Measurements from ENCODE around the gene MICU2. TPM values are rescaled to one million over a fixed set of nuclear protein-coding genes. Genes with fewer than 3 reads are reported as not detected.

MICU2 gene, protein sequence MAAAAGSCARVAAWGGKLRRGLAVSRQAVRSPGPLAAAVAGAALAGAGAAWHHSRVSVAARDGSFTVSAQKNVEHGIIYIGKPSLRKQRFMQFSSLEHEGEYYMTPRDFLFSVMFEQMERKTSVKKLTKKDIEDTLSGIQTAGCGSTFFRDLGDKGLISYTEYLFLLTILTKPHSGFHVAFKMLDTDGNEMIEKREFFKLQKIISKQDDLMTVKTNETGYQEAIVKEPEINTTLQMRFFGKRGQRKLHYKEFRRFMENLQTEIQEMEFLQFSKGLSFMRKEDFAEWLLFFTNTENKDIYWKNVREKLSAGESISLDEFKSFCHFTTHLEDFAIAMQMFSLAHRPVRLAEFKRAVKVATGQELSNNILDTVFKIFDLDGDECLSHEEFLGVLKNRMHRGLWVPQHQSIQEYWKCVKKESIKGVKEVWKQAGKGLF
- total RNA-seq, result 10 to 100 TPM; 33.0 to 35.0 TPM

DNA sequence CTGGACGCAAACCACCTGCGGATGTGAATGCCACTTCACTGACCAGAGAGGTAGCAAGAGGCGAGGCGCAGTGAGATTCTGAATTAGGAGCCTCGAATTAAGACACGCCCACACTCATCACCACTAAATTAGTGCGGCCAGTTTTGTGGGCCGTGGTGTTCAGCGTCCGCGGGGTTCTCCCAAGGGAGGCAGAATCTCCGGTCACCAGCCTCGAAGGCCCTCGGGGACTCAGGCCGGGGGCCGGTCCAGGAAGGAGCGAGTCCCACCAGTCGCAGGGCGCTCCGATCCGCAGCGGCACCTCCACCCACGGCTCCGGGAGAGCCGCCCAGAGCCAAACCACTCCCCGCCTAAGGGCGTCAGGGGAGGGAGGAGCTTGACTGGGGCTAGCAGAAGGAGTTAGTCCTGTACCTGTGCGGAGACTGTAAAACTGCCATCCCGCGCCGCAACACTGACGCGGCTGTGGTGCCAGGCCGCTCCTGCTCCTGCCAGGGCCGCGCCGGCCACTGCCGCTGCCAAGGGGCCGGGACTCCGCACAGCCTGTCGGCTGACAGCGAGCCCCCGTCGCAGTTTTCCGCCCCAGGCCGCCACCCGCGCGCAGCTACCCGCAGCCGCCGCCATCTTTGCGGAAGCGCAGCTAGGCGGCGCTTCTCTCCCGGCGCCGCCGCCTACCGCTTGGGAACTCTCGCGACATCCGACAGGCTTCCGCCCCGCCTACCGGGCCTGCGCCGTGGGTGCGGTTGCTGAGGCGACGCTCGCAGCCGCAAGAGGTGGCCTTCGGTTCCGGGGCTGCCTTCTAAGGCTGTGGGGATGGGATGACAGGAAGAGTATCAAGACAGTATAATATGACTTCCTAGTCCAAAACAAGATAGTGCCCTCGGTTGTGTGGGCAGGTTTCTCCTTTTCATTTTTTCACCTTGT, at the start of gene MICU2:
TSS of gene MICU2 (minus strand) at position 640 of the 918 bp plus-strand sequence. CDS start at position 618, 22 bp downstream.
- Mint-ChIP-seq H3K27me3 (peaks cover 9% of the 10 kb centered on the region), H3K4me3 (peak within 1 kb of the TSS; percentile 84), H3K27ac (peak within 1 kb of the TSS; percentile 90), H3K9me3 (no peaks in the 10 kb centered on the region), H3K4me1 (peaks cover 33% of the 10 kb centered on the region), H3K36me3 (peaks cover 15% of the 10 kb centered on the region)
- DNase-seq, result peak; percentile 95

DNA sequence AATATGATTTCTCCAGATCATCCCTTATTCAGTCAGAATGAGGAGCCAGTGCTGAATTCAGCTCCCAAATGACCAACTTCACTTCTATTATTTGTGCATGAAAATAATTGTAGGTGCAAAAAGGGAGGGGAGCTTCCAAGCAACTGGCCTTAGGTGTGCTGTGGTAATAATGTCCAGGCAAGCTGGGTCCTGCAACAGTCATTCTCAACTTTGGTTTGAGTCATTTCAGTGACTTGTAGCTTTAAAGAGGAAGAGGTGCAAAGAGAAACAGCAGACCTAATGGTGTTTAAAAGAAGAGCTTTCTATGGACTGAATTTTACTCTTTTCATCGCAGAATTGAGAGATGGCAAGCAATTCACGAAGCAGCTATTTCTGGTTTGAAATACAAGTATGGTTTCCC, 37.7 kb upstream of the MICU2 start:
- H3K27ac Mint-ChIP-seq, result no peak overlapping the region
- H3K4me3 Mint-ChIP-seq, result no peak overlapping the region
- no peak for DNase-seq
- no peaks in the 10 kb centered on the region for H3K27me3 Mint-ChIP-seq
- peaks cover 2% of the 10 kb centered on the region for H3K4me1 Mint-ChIP-seq
- no peaks in the 10 kb centered on the region for H3K36me3 Mint-ChIP-seq
- no peaks in the 10 kb centered on the region for H3K9me3 Mint-ChIP-seq

- Mint-ChIP-seq H3K36me3 (no peaks in the 10 kb centered on the region), H3K27me3 (peaks cover 5% of the 10 kb centered on the region), H3K4me3 (no peak overlapping the region), H3K27ac (no peak overlapping the region), H3K4me1 (peaks cover 2% of the 10 kb centered on the region), H3K9me3 (no peaks in the 10 kb centered on the region)
- no peak for DNase-seq
These were observed 35.6 kb upstream of the MICU2 start for GRCh38 chr13:21639561-21639960.

DNA sequence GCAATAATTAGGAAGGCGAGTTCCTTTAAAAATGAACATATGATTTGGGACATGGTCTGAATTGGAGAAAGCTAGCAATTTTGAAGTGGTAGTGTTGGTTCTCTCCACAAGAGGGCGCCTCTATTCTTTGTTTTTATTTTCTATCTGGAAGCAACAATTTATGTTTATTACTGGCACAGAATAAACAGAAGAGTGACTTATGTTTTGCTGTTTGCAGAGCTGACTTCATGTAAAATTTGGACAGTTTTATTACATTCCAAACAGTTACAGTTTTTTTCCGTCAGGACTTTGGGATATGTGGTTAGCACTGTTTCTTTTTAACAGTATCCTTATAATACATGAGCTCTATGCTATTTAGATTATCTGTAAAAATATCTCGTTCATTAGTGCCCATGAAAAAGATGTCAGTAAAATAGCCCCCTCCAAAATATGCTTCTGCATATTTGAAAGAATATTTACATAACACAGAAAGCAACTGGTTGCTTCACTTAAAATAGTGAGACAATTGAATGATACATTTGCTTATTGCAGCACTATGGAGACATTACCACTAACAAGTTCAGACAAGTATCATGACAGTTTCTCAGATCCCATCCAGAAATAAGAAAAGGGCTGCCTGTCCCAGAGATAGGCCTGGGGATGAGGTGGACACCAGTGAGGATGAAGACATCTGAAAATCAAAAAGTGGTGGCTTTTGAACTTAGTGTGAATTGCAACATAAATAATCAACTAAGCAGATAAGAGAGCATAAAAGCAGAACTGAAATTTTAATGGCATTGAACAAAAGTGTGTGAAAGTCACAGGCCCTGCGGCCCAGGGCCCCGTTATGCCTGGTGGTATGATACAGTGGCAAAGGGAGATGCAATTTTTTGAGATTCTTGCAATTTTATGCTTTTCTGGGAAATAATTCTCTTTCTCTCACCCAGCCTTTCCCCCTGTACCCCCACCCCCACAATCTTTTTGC, 34.6 kb upstream of the MICU2 start:
- no peaks in the 10 kb centered on the region for H3K36me3 Mint-ChIP-seq
- H3K27me3 Mint-ChIP-seq, result peaks cover 6% of the 10 kb centered on the region
- no peak overlapping the region for H3K4me3 Mint-ChIP-seq
- peaks cover 2% of the 10 kb centered on the region for H3K4me1 Mint-ChIP-seq
- no peak overlapping the region for H3K27ac Mint-ChIP-seq
- DNase-seq, result no peak
- H3K9me3 Mint-ChIP-seq, result no peaks in the 10 kb centered on the region

DNA sequence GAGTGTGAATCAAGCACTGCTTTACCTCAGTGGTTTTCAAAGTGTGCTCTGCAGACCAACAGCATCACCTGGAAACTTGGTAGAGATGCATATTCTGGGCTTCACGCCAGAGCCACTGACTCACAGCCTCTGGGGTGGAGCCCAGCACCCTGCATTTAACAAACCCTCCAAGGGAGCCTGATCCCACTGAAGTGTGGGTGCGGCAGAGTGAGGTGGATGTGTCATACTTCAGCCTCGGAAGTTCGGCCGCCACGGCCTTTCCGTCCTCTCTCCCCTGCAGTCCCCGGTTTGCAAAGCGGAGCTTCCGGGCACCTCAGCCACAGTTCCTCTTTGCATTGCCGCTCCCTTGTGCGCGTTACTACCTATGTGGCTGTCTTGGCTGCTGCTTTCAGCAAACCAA, 33.3 kb upstream of the MICU2 start:
- Mint-ChIP-seq H3K9me3 (no peaks in the 10 kb centered on the region), H3K4me1 (peaks cover 2% of the 10 kb centered on the region), H3K36me3 (no peaks in the 10 kb centered on the region), H3K27ac (no peak overlapping the region), H3K4me3 (no peak overlapping the region), H3K27me3 (peaks cover 6% of the 10 kb centered on the region)
- peak; percentile 22 for DNase-seq

- H3K36me3 Mint-ChIP-seq, result no peaks in the 10 kb centered on the region
- H3K27me3 Mint-ChIP-seq, result peaks cover 6% of the 10 kb centered on the region
- DNase-seq, result no peak
- no peak overlapping the region for H3K4me3 Mint-ChIP-seq
- no peak overlapping the region for H3K27ac Mint-ChIP-seq
- peaks cover 2% of the 10 kb centered on the region for H3K9me3 Mint-ChIP-seq
- H3K4me1 Mint-ChIP-seq, result peaks cover 2% of the 10 kb centered on the region
These were observed 32.7 kb upstream of the MICU2 start for GRCh38 chr13:21636656-21637055.

GRCh38 chr13:21632196-21632595, 28.2 kb upstream of the MICU2 start:
- DNase-seq, result no peak
- Mint-ChIP-seq H3K4me1 (no peaks in the 10 kb centered on the region), H3K9me3 (peaks cover 6% of the 10 kb centered on the region), H3K36me3 (no peaks in the 10 kb centered on the region), H3K27ac (no peak overlapping the region), H3K27me3 (peaks cover 9% of the 10 kb centered on the region), H3K4me3 (no peak overlapping the region)

DNA sequence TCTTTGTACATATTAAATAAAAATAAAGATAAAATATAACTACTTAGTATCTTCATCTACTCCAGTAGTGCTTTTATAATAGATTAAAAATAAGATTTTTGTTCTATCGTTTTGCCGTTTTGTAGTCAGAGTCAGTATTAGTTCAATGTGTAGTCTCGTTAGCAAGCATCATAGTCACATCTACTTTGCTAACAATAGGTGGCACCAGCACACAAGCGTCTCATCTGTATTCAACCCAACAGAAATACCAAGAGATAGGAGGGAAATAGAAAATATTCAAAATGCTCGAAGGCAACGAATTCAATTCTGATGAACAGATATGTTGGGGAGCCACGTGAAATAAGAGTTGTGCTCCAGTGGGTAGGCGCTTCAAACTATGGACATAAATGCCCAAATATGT, 21.4 kb upstream of the MICU2 start:
- Mint-ChIP-seq H3K27ac (no peak overlapping the region), H3K9me3 (no peaks in the 10 kb centered on the region), H3K27me3 (no peaks in the 10 kb centered on the region), H3K4me3 (no peak overlapping the region), H3K4me1 (no peaks in the 10 kb centered on the region), H3K36me3 (no peaks in the 10 kb centered on the region)
- no peak for DNase-seq

DNA sequence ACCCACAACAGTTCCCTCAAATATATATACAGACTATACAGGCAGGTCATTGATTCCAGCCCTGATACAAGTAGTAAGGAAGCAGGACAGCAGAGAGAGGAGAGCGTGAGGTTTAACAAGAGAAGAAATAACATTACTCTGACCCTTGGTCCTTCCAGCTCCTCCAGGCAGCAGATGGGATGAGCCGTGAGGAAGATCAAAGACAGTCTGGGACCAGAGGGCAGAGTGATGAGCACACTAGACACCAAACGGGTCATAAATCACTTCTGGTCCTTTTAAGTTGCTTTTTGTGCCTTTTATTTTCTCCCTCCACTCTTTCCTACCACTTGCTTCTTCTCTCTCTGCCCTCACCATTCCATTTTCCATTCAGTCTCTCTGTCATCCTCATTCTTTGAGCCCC, 16.9 kb upstream of the MICU2 start:
- no peak for DNase-seq
- no peaks in the 10 kb centered on the region for H3K9me3 Mint-ChIP-seq
- no peak overlapping the region for H3K4me3 Mint-ChIP-seq
- no peaks in the 10 kb centered on the region for H3K36me3 Mint-ChIP-seq
- no peak overlapping the region for H3K27ac Mint-ChIP-seq
- no peaks in the 10 kb centered on the region for H3K4me1 Mint-ChIP-seq
- peaks cover 6% of the 10 kb centered on the region for H3K27me3 Mint-ChIP-seq

DNA sequence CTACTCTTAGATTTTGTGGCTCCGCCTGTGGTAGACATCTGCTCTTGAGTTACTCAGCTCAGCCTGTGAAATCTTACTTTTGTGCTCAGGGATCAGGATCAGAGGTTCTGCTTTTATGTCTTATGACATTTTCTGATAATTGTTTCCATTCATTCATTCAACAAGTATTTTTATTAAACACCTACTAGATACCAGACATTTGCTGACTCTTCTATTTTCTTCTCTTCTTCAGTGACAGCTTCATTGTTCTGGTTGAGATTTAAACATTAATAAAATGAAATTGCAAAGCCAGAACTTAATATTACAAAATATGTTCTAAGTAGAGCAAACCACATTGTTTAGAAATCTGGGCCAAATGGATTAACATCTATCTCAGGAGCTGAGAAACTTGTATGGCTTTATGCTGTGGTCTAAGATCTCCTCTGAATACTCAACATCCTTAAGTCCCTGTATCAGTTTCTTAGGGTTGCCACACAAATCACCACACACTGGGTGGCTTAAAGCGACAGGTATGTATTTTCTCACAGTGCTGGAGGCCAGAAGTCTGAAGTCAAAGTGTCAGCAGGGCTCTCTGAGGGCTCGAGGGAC, 15.8 kb upstream of the MICU2 start:
- Mint-ChIP-seq H3K36me3 (no peaks in the 10 kb centered on the region), H3K27ac (no peak overlapping the region), H3K4me1 (no peaks in the 10 kb centered on the region), H3K27me3 (peaks cover 6% of the 10 kb centered on the region), H3K4me3 (no peak overlapping the region), H3K9me3 (no peaks in the 10 kb centered on the region)
- DNase-seq, result no peak

DNA sequence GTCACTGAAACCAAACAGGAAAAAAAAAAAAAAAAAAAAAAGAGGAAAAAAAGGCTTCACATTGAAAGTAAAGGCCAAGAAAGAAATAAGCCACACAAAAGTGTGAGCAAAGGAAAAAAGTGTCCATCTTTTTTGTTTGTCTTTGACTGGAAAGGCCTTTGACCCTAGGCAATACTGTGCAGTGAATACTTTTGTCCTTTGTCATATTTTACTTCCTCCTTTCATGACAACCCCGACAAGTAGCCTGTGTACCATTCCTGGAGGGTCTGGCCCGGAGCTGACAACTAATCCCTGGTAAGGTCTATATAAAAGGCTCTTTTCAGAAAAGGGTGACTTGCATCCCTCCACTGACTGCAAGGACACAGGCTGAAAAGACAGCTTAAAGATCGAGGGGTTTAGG, 12.9 kb upstream of the MICU2 start:
- Mint-ChIP-seq H3K4me1 (no peaks in the 10 kb centered on the region), H3K4me3 (no peak overlapping the region), H3K36me3 (no peaks in the 10 kb centered on the region), H3K27me3 (peaks cover 6% of the 10 kb centered on the region), H3K27ac (no peak overlapping the region), H3K9me3 (no peaks in the 10 kb centered on the region)
- DNase-seq, result no peak

DNA sequence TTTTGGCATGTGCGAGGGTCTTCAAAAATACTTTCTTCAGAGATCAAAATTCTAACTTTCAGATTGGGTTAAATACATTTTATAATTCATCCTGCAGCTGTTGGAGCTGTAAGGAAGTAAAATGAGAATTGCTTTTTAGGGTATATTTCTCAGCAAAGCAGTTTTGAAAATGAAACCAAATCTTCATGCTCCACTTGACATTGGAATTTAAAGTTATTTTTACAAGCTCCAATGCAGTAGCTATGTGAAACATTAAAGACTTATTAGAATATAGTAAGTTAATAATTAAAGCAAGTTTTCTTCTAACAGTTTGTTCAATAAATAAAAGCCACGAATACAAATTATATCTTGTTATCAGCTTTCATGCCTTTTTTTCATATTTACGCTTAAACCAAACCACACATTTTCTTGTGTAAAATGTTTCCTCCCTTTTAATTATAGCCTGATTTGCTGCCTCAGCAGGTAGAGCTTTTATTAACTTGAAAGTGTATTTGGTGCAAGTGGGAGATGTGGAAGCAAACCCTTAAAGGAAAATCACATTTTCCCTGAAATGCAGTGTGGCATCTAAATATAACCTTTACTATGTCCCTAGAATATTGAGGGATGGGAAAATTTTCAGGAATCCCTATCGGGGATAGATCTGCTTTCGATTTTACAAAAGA, 12.4 kb upstream of the MICU2 start:
- Mint-ChIP-seq H3K27ac (no peak overlapping the region), H3K4me1 (no peaks in the 10 kb centered on the region), H3K27me3 (peaks cover 6% of the 10 kb centered on the region), H3K9me3 (no peaks in the 10 kb centered on the region), H3K36me3 (no peaks in the 10 kb centered on the region), H3K4me3 (no peak overlapping the region)
- DNase-seq, result no peak

DNA sequence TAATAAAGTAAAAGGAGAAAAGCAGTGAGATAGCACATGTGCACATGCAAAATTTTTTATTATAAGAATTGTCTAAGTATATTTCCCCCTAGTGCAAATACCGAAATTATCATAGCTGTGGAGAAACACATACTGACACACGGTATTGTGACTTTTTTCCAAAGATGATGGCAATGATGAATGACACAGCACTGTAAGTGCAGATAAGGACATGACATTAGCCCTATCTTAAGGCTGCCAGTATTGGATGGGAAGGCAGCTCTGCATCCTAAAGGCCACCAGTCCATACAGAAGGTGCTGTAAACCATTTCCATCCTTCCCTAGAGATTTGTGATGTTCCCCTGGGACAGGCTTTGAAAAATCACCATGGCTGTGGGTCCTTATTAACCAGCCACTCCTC, 11.5 kb upstream of the MICU2 start:
- no peak overlapping the region for H3K27ac Mint-ChIP-seq
- no peak overlapping the region for H3K4me3 Mint-ChIP-seq
- H3K27me3 Mint-ChIP-seq, result peaks cover 6% of the 10 kb centered on the region
- no peaks in the 10 kb centered on the region for H3K36me3 Mint-ChIP-seq
- H3K9me3 Mint-ChIP-seq, result no peaks in the 10 kb centered on the region
- DNase-seq, result no peak
- no peaks in the 10 kb centered on the region for H3K4me1 Mint-ChIP-seq

DNA sequence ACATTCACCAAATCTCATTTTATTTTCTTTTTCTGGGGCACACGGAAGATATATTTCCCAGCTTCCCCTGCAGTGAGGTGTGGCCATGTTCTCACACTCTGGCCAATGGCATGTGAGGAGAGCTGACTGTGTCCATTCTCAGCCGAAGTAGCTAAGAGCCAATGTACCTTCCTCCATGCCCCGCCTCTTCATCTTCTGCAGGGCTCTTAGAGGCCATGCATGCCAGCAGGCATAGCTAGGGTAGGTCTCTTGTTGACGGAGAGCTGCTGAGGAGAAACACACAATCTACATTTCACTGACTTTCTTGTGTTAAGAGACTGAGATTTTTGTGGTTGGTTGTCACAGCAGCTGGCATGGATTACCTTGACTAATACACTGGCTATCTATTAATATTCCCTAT, 9.8 kb upstream of the MICU2 start:
- no peak for DNase-seq
- H3K9me3 Mint-ChIP-seq, result no peaks in the 10 kb centered on the region
- H3K4me1 Mint-ChIP-seq, result no peaks in the 10 kb centered on the region
- peaks cover 6% of the 10 kb centered on the region for H3K27me3 Mint-ChIP-seq
- no peak overlapping the region for H3K27ac Mint-ChIP-seq
- H3K4me3 Mint-ChIP-seq, result no peak overlapping the region
- no peaks in the 10 kb centered on the region for H3K36me3 Mint-ChIP-seq
